DND-41 (cell line): Measurements from ENCODE around the gene LMX1B.

Experiments used
- EZH2 ChIP-seq: IDR thresholded peaks from 3 replicates; pipeline ENCODE4 v1.6.1; 2012; ENCODE audit warnings: borderline replicate concordance, low read depth, mild to moderate bottlenecking, moderate library complexity, low read length, inconsistent platforms; ENCODE audit not compliant: severe bottlenecking
- TF ChIP-seq, protein P1 (sequence below): IDR thresholded peaks from 2 replicates; pipeline ENCODE4 v1.5.1; 2012; ENCODE audit warnings: borderline replicate concordance, low read length, moderate library complexity, mild to moderate bottlenecking; ENCODE audit not compliant: poor library complexity, severe bottlenecking; ENCODE audit errors: extremely low read depth

DNA sequence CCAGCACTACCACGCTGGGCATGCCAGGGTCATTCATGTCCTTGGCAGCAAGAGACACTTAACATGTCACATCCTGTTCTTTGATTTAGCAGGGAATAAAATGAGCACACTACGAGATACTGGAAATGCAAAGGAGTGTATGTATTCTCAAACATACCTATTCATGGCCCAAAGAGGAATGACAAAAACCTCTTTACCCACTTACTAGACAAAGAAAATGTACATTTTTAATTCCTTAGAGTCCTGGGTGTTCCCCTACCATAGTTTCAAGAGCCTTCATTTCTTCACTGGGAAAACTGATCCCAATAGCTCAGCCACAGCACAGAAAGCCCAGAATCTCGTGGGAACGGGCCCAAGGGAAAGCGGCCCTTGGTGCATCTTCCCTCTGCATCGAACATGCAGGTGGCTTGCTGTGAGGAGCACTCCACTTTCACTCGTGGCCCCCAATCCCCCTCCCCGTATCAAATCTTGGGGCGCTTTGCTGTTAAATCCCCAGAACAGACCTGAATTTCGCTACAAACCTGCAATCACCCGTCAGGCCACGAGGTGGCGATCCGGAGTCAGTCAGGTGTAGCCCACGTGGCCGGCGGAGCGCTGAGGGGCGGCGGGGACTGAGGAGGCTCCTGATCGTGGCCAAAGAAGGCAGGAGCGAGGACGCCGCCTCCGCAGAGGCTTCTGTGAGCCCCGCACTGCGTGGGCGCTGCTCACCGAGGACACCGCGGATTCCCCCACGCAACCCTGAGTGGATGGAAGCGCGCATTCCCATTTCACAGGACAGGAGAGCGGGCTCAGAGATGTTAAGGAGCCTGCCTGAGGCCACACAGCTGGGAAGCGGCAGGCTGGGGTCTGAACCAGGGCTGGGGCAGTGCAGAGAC, 91.4 kb downstream of the LMX1B start:
- TF ChIP-seq, protein P1, sequence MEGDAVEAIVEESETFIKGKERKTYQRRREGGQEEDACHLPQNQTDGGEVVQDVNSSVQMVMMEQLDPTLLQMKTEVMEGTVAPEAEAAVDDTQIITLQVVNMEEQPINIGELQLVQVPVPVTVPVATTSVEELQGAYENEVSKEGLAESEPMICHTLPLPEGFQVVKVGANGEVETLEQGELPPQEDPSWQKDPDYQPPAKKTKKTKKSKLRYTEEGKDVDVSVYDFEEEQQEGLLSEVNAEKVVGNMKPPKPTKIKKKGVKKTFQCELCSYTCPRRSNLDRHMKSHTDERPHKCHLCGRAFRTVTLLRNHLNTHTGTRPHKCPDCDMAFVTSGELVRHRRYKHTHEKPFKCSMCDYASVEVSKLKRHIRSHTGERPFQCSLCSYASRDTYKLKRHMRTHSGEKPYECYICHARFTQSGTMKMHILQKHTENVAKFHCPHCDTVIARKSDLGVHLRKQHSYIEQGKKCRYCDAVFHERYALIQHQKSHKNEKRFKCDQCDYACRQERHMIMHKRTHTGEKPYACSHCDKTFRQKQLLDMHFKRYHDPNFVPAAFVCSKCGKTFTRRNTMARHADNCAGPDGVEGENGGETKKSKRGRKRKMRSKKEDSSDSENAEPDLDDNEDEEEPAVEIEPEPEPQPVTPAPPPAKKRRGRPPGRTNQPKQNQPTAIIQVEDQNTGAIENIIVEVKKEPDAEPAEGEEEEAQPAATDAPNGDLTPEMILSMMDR = peak; percentile 92
- no peak for TF ChIP-seq EZH2
